NCI-H128 (cell line): Measurements from ENCODE around the gene FYB1.

Experiments used
- DNase-seq: peaks from one replicate; lab custom pipeline; 2025; ENCODE audit not compliant: unreplicated experiment; lab: John Stamatoyannopoulos, UW

The FYB1 gene

GRCh38 chr5:39164529-39165402, 54.6 kb downstream of the FYB1 start:
- no peak for DNase-seq

DNA sequence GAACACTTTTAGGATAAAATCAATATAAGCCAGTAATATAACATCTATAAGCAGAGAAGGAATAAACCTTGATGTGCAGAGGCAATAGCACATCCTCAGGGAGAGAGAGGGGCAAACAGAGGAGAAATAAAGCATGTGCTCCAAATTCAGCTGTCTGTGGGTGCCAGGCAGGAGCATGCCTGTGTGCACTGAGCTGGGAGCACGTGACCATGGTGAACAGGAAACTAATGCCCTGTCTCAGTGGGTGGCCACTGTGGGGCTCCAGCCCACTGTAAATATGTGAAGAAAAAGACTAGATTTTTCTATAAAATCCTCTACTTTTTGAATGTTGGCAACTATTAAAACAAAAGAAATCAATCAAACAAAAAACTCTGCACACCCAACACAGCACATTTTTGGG, 55.3 kb downstream of the FYB1 start:
- no peak for DNase-seq

- DNase-seq, result no peak
Observed at GRCh38 chr5:39161578-39161977, 57.8 kb downstream of the FYB1 start.

DNA sequence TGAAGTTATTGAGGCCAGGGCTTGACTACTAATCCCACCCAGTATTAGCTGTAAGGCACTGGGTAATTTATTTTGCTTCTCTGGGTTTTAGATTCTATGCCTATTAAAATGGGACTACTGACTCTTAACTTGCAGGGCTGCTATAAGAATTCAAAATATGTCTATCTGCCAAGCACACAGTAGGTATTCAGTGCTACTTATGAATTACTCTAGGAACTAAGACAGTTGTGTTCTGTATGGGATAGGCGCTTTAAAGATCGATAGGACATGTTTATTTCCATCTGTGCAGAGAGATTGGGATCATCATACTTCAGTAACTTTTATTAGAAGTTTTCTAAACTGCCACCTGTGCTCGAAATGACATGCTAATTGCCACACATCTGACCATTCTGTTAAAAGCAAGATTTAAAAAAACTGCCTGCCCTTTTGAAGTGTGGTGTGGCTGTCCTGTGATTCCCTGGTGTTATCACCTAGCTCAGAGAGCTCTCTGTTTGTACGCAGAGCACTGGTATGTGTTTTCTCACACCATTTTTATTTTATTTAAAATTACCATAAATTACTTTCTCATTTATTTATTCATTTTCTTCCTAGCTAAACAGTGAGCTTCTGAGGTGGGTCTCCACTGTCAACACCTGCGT, 58.7 kb downstream of the FYB1 start:
- DNase-seq, result no peak

DNA sequence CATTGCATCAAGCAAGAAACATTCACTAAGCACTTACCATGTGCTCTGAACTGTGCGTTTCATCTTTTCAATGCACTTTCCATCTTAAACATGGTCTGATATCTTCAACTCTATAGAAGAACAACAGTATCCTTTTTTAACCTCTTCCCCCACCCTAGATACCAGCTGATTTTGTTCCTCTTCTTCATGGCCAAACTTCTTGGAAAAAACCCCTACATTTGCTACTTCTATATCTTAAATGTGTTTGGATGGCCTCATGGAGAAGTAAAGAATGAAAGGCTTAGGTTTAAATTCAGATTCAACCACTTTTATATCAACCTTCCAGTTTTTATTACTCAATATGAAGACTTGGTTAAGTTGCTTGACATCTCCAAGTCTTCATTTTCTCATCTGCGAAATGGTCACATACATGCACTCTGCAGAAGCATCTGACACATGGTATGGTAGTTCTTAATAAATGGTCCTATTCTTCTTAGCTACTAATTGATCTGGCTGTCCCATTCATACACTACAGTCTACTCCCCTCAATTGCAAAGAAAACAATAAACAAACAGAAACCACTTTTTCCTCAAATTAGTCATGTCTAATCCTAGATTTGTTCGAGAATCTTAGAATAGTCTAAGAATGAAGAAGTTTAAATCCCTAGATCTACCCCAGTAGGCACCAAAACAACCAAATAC, 59.4 kb downstream of the FYB1 start:
- DNase-seq, result no peak

DNA sequence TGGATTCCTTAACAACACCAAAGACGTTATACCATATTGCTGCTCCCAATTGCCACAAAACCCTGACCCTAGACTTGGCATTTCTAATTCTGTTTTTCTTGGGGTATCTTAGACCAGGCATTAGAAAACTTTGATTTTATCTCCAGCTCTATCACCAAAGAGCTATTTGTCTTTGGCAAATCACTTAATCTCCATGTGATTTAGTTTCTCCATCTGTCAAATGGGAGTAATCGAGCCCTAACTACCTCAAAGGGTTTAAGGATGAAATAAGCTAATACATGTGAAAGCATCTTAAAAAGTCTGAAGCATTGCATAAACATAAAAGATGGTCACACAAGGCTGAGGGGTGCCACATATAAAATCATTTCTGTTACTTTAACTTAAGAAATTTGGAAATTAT, 60.6 kb downstream of the FYB1 start:
- DNase-seq, result no peak

DNA sequence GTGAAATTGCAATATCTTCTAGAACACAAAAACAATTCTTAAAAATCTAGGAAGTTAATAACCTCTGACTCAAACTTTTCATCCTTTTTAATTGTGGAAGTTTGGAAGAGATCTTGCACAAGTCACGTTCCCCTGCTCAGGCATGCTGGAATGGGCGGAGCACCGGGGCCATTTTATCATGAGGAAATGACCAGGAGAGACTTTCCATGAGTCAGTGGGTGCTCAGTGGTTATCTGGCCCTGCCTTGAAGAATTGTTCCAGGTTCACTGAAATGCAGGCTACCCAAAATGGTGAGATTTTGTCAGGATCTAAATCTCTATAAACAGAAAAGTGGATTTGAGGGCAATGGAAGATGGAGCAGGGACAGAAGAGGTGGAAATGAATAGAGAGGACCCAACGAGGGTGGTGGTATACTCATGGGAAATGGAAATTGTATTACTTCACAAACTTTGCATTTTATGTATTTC, 61.2 kb downstream of the FYB1 start:
- DNase-seq, result no peak

- DNase-seq, result no peak
Observed at GRCh38 chr5:39157701-39158100, 61.7 kb downstream of the FYB1 start.

DNA sequence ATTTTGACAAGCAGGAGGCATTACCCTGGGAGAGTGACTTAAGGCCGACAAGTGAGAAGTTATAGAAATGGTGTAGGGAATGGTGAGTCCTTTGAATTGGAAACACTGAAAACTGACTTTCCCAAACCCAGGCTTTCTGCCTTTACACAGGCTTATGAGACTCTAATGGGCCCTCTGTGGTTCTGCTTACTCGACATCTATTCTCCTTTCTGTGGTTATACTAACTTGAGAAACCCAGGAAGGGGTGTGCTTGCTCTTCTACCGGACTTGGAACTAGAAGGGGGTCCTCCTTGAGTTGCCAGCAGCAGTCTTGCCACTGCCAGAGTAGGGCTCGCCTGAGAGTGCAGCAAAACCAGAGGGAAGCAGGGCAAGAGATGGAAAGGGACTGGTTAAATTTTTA, 63.3 kb downstream of the FYB1 start:
- DNase-seq, result no peak

DNA sequence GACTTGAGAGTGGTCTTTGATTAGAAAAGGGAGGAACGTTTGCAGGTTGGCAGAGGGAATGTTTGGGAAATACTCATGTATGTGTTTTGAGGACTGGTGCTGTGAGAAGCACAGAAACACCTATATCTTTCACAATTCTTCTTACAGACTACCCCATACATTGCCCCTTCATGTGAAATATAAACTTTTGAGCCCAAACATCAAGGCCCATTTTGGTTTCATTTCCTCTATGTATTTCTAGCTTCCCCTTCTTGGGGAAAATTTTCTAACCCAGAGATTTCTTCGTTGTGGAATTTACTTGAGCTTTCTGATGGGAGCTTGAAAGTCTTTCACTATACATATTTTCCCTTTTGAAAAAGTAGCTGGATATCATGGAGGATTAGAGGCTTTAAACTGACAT, 67.6 kb downstream of the FYB1 start:
- no peak for DNase-seq

DNA sequence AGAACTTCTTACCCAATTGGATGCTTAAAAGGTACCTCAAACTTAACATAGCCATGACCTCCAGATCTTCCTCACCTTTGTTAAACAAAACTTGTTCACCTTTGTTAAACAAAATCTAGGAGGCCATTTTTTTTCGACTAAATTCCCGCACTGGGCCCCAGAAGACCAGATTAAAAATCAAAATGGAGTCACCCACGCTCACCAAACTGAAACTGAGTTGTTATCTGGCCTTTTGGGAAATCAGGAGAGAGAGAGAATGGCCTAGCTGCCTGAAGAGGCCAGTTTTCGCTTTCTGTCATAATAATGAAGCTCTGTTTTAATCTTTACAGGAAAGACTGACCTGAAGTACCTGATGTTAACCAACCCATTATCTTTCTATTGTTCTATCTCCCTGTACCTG, 69.4 kb downstream of the FYB1 start:
- no peak for DNase-seq

DNA sequence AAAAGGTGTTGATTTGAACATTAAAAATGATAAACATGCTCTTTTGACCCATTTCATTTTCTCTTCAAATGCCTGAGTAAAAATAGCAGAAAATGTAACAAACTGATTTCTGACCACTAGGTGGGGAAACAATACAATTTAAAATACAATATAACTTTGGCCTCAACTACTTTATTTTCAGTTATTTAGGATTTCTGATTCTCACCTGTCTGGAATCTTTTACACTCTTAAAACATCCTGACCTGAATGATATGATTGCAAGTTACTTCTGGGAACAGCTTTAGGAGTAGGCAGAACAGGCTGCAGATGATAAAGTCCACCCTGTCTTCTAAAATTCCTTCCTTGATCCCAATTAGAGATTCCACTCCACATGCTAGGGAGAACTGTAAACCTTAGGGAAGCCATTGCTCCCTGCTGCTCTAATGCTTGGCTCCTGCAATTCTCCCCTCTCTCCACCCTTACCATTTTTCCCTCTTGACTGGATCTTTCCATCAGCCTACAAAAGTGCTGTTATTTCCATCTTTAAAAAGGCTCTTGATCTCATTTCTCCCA, 70.3 kb downstream of the FYB1 start:
- DNase-seq, result no peak

GRCh38 chr5:39146831-39147540, 72.4 kb downstream of the FYB1 start:
- DNase-seq, result no peak

DNA sequence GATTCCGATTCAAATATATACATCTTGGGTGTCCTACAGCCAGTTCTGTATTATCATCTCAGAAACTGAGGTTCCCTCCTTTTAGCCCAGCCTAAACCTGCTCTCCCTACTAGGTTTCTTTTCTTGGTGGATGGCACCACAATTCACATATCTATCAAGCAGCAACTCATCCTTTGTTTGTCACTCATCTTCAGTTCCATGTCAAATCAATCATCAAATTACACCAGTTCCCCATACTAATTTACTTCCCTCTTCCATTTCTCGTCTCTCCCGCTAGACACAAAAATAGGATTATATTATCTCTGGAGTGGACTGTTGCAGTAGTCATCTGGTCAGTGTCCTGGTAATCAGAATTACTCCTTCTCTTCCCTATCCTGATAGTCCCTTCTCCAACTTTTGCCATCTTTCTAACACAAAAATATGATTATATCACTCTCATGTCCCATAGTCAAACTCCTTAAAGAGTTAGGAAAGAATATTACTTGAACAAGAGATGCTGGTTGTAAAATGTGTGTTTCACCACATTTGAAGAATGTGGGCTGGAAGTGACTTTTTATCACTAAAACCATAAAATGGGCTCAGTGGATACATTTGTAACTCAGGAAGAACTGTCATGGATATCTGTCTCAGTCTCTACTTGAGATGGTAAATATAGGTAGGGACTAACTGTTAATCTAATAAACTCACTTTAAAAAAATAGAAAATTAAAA, 76.1 kb downstream of the FYB1 start:
- DNase-seq, result no peak

DNA sequence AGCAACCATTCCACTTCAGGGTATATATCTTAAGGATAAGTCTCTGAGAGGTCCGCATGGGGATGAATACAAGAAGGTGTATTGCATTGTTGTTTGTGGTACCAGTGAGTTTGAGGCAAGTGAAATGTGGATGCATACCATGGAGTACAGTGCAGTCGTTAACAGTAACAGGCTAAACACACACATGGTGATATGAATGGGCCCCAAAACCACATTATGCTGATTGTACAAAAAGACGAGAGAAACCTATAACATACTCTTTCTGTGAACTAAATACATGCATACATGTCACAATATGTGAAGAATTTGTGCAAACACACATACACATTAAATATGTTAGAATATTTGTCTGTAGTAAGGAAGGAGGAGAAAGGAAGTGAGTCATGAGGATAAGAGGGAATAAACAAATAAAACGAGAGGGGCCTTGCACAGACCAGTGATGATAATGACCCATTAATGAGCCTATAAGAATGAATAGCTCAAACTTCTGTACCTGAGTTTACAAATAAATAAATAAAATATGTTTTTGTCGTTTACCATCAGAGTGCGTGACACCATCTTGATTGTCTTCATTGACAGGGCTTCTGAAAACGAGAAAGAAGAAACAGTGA, 78.7 kb downstream of the FYB1 start:
- no peak for DNase-seq

DNA sequence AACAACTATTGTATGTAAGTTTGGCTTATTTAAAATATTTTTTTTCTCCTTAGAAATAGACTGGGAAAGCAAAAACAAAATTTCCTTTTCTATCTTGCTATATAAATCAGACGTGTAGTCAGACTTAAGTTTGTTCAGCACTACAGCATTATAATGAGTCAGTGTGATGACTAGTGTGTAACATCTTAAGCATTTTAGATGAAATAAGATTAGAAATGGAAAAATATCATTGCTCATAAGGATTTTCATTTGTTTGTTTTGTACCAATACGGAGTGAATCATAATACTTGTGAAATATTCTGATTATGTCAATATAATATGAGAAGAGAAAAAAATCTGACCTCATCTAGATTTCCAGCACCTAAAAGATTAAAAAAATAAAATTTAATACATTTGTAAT, 80.5 kb downstream of the FYB1 start:
- no peak for DNase-seq

DNA sequence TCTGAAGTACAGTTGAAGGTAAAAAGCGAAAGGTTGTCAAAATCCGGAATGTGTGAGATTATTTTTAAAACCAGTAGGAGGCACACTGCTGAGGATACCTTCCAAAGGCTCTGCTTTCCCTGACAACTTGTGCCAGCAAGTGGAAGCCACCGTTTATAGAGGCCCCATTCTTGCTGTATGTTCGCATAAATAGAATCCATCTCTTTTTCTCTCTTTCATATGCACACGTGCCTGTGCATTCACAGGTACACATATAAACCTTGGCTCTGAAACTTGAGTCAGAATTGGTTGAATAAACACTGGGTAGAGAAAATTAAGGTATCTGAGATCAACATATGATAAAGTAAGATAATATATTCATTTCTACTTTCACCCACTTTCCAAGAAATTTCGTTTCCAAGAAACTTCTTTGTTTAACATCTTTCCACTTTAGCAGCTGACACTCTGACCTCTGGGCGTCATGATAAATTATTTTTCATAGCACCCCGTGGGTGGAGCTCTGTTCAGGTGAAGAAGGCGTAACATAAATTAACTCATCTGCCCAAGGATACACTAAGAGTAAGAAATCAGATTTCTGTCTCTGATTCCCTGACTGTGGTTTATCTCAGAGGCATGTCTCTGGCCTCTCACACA, 81.4 kb downstream of the FYB1 start:
- DNase-seq, result no peak

GRCh38 chr5:39137391-39137790, 82.0 kb downstream of the FYB1 start:
- DNase-seq, result no peak

DNA sequence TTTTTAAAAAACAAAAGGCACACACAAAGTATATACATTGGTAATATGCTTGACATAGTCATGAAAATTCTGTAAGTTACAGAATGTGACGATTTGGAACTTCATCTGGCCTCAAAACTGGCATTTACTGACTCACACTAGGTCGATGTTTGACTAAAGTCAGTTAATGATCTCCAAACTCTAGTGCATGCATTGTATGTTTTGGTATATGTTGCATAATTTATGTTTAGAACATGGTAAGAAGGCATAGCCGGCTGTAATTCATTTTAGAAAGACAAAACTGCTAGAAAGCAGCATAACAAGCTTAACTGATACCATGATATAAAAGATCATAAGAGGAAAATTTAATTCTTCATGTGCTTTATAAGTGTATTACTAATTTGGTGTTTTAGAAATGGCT, 86.6 kb downstream of the FYB1 start:
- DNase-seq, result no peak

- no peak for DNase-seq
Observed at GRCh38 chr5:39132128-39132447, 87.3 kb downstream of the FYB1 start.
